SU-DHL-6 (cell line): ENCODE measurements around the gene DUSP9.

Source experiments
- H2AFZ ChIP-seq: fragments of 200-600 bp; sonication (generic); 2 replicates; pipeline ENCODE4 v1.6.1; 2014; ENCODE audit warnings: low read depth, mild to moderate bottlenecking, moderate library complexity, mixed read lengths, antibody characterized with exemption, low read length; ENCODE audit not compliant: severe bottlenecking
- H3F3A ChIP-seq: fragments of 200-600 bp; shearing (Covaris generic); 2 replicates; pipeline ENCODE4 v1.6.0; 2016; ENCODE audit warnings: antibody characterized with exemption, mild to moderate bottlenecking; ENCODE audit not compliant: insufficient read depth
- H3K27ac ChIP-seq: fragments of 200-600 bp; sonication (generic); 2 replicates; pipeline ENCODE4 v1.5.1; 2016; ENCODE audit warnings: low read depth, mild to moderate bottlenecking, low read length, moderate library complexity, mixed read lengths
- H3K27me3 ChIP-seq: fragments of 200-600 bp; sonication (generic), shearing (Covaris generic); 2 replicates; pipeline ENCODE4 v1.6.0; 2014; ENCODE audit warnings: mild to moderate bottlenecking, low read length
- H3K36me3 ChIP-seq: fragments of 200-600 bp; sonication (generic); 2 replicates; pipeline ENCODE4 v1.6.1; 2014; ENCODE audit warnings: mild to moderate bottlenecking, low read length, mixed read lengths
- H3K4me2 ChIP-seq: fragments of 300-600, 200-600 bp; shearing (Covaris generic), sonication (generic); 2 replicates; pipeline ENCODE4 v1.6.0; 2014; ENCODE audit warnings: low read length, low read depth, mild to moderate bottlenecking; ENCODE audit not compliant: poor library complexity, severe bottlenecking
- H3K4me3 ChIP-seq: fragments of 200-600 bp; sonication (generic); 2 replicates; pipeline ENCODE4 v1.5.1; 2014; ENCODE audit warnings: antibody characterized with exemption, low read length, mild to moderate bottlenecking, mixed read lengths; ENCODE audit not compliant: insufficient read depth, poor library complexity, severe bottlenecking
- H3K79me2 ChIP-seq: fragments of 200-600 bp; sonication (generic); 2 replicates; pipeline ENCODE4 v1.6.1; 2014; ENCODE audit warnings: mild to moderate bottlenecking, low read length, moderate library complexity; ENCODE audit not compliant: insufficient read depth
- H3K9ac ChIP-seq: fragments of 200-600 bp; sonication (generic); 2 replicates; pipeline ENCODE4 v1.7.0; 2014; ENCODE audit warnings: mild to moderate bottlenecking, low read length
- H3K9me2 ChIP-seq: fragments of 200-600 bp; sonication (generic); replicated peaks from 2 replicates; pipeline ENCODE4 v1.6.1; 2014; ENCODE audit warnings: low read length; ENCODE audit not compliant: insufficient read depth
- H3K9me3 ChIP-seq: fragments of 200-600 bp; sonication (generic); 2 replicates; pipeline ENCODE4 v1.6.1; 2014; ENCODE audit warnings: low read length, mixed read lengths; ENCODE audit not compliant: insufficient read depth
- H4K20me1 ChIP-seq: fragments of 200-600 bp; sonication (generic); 2 replicates; pipeline ENCODE4 v1.6.1; 2014; ENCODE audit warnings: low read depth, mild to moderate bottlenecking, antibody characterized with exemption, low read length, moderate library complexity, mixed read lengths
- EZH2phosphoT487 ChIP-seq: fragments of 200-600 bp; sonication (generic), shearing (Covaris generic); conservative IDR thresholded peaks from 2 replicates; pipeline ENCODE4 v1.6.1; 2018; ENCODE audit warnings: mild to moderate bottlenecking, antibody characterized with exemption, low read length, moderate library complexity, mixed read lengths
- TF ChIP-seq, protein P1 (sequence below): fragments of 200-600 bp; sonication (generic); IDR thresholded peaks from one replicate; pipeline ENCODE4 v1.5.1; 2017; ENCODE audit warnings: antibody characterized with exemption, mild to moderate bottlenecking, low read length, moderate library complexity; ENCODE audit not compliant: insufficient read depth, poor library complexity, severe bottlenecking

Gene DUSP9

DNA sequence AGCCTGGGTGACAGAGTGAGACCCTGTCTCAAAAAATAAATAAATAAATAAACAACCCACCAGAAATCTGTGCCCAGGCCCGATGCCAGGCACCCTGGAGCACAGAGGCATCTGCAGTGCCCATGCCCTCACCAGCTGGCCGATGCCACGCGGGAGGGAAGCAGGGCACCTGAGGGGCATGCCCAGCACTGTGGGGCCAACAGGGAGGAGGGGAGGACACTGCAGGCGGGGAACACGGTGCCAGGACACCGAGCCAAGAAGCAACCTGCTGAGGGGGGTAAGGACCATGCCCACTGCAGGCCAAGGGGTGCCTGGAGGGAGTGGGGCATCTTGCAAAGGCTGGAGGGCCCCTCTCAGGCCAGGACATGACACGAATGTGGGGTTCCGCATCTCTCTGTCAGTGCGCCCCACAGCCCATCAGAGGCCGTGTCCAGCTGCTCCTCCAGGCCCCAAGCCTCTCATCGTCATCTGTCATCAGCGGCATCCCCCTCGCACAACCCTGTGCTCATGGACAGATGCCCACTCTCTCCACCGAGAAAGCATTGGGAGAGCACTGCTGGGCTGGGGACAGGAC, 13.3 kb upstream of the DUSP9 start:
- no peaks in the 10 kb centered on the region for H3K9me2 ChIP-seq

DNA sequence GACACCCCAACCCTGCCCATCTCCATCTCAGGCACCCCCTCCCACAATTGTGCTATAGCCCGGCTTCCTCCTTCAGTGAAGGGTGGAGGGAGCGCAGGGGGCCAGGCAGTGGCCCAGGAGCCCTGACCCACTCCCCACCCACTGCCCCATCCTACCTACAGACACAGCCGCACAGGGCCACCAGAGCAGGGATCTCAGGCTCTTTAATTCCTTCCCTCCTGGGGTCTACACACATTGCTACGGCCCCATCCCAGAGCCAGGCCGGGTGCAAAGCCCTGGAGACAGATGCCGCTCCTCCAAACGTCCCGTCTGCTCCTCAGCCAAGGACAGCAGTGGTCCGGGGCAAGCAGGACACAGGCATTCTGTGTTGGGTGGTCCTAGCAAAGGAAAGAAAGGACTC, 12.8 kb upstream of the DUSP9 start:
- H3K4me3 ChIP-seq, result no peak overlapping the region
- no peaks in the 10 kb centered on the region for H4K20me1 ChIP-seq
- H3K79me2 ChIP-seq, result no peaks in the 10 kb centered on the region
- no peak overlapping the region for H3K27ac ChIP-seq
- H3K27me3 ChIP-seq, result no peaks in the 10 kb centered on the region
- no peak overlapping the region for H3K4me2 ChIP-seq
- H2AFZ ChIP-seq, result no peak overlapping the region
- no peak overlapping the region for H3K9ac ChIP-seq
- no peaks in the 10 kb centered on the region for H3K36me3 ChIP-seq
- no peaks in the 10 kb centered on the region for H3F3A ChIP-seq
- H3K9me2 ChIP-seq, result no peaks in the 10 kb centered on the region
- TF ChIP-seq, protein P1, sequence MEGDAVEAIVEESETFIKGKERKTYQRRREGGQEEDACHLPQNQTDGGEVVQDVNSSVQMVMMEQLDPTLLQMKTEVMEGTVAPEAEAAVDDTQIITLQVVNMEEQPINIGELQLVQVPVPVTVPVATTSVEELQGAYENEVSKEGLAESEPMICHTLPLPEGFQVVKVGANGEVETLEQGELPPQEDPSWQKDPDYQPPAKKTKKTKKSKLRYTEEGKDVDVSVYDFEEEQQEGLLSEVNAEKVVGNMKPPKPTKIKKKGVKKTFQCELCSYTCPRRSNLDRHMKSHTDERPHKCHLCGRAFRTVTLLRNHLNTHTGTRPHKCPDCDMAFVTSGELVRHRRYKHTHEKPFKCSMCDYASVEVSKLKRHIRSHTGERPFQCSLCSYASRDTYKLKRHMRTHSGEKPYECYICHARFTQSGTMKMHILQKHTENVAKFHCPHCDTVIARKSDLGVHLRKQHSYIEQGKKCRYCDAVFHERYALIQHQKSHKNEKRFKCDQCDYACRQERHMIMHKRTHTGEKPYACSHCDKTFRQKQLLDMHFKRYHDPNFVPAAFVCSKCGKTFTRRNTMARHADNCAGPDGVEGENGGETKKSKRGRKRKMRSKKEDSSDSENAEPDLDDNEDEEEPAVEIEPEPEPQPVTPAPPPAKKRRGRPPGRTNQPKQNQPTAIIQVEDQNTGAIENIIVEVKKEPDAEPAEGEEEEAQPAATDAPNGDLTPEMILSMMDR, result no peak
- no peak for TF ChIP-seq EZH2phosphoT487
- H3K9me3 ChIP-seq, result no peaks in the 10 kb centered on the region

More for the DNA sequence above, 13.3 kb upstream of the DUSP9 start:
- TF ChIP-seq, protein P1, result no peak
- no peak for TF ChIP-seq EZH2phosphoT487
- Histone ChIP-seq H3K9me3 (no peaks in the 10 kb centered on the region), H3K4me2 (no peak overlapping the region), H3K79me2 (no peaks in the 10 kb centered on the region), H3K9ac (no peak overlapping the region), H4K20me1 (no peaks in the 10 kb centered on the region), H3F3A (no peaks in the 10 kb centered on the region), H2AFZ (no peak overlapping the region), H3K27ac (no peak overlapping the region), H3K36me3 (no peaks in the 10 kb centered on the region), H3K27me3 (no peaks in the 10 kb centered on the region), H3K4me3 (no peak overlapping the region)

DNA sequence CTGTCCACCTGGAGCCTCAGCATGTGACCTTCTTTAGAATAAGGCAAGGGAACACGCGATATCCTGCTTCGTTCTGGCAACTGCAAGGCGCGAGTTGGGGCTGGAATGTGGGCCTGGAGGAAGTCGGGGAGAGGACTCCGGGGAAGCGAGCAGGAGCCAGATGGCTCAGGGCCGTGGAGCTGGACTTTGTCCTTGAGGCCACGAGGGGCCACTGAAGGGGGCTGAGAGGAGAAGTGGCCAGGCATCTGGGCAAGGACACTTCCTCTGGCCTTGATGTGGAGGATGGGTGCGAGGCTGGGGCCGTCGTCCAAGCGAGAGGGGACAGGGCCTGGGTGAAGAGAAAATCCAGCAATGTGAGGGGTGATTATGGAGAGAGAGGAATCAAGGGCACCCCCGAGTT, 12.2 kb upstream of the DUSP9 start:
- Histone ChIP-seq H3K27me3 (no peaks in the 10 kb centered on the region), H3K4me2 (no peak overlapping the region), H2AFZ (no peak overlapping the region), H3K36me3 (no peaks in the 10 kb centered on the region), H3K79me2 (no peaks in the 10 kb centered on the region), H3F3A (no peaks in the 10 kb centered on the region), H3K9me3 (no peaks in the 10 kb centered on the region), H3K9ac (no peak overlapping the region), H3K27ac (no peak overlapping the region), H4K20me1 (no peaks in the 10 kb centered on the region), H3K4me3 (no peak overlapping the region), H3K9me2 (no peaks in the 10 kb centered on the region)
- no peak for TF ChIP-seq EZH2phosphoT487
- TF ChIP-seq, protein P1, result no peak
